Breast epithelium (tissue), 4 donors: ENCODE data around the gene RAD9B. TPM values are rescaled to one million over a fixed set of nuclear protein-coding genes. Genes with fewer than 3 reads are reported as not detected.

Experiments
- DNase-seq, 2 donors: peaks; one replicate each; pipeline ENCODE4 v3.0.0-alpha.2; 2019; ENCODE audit warnings: low spot score in 2 of 2
- H3K27ac ChIP-seq, 2 donors: fragments of 200-600 bp; sonication (generic) in 1 of 2; one replicate each; pipeline ENCODE4 v1.5.1; 2016 to 2019; ENCODE audit warnings: mild to moderate bottlenecking in 1 of 2
- H3K27me3 ChIP-seq, 2 donors: fragments of 200-600 bp; sonication (generic) in 1 of 2; one replicate each; pipeline versions ENCODE4 v1.5.1 to v1.6.0; 2017 to 2019; ENCODE audit warnings: control low read depth in 1 of 2, mild to moderate bottlenecking in 1 of 2
- H3K36me3 ChIP-seq: fragments of 200-600 bp; one replicate; pipeline ENCODE4 v1.5.1; 2019
- H3K4me1 ChIP-seq, 2 donors: fragments of 200-600 bp; sonication (generic); one replicate each; pipeline ENCODE4 v1.5.1; 2016 to 2019; ENCODE audit warnings: control low read depth in 1 of 2
- H3K4me3 ChIP-seq, 3 donors: fragments of 200-600 bp; sonication (generic); 1 replicate in 2 of 3; 2 replicates in 1 of 3; pipeline ENCODE4 v1.5.1; 2016 to 2019; ENCODE audit warnings: mild to moderate bottlenecking in 3 of 3, moderate library complexity in 2 of 3
- H3K9me3 ChIP-seq, 2 donors: fragments of 200-600 bp; sonication (generic) in 1 of 2; one replicate each; pipeline ENCODE4 v1.5.1; 2016 to 2019; ENCODE audit warnings: control low read depth in 1 of 2
- POLR2A ChIP-seq: fragments of 450-650 bp; IDR thresholded peaks from one replicate; pipeline ENCODE4 v1.6.1; 2016; ENCODE audit warnings: antibody characterized with exemption, mild to moderate bottlenecking, moderate library complexity
- POLR2AphosphoS5 ChIP-seq, 3 donors: sonication (generic); formaldehyde crosslinking; IDR thresholded peaks; one replicate each; pipeline ENCODE4 v1.6.1; 2017; ENCODE audit warnings: antibody characterized with exemption in 3 of 3
- intact Hi-C: fragments of 100-400 bp; cut with DNase I; formaldehyde crosslinking; loops from one replicate; pipeline ENCODE4 v1.15.1; 2023; ENCODE audit warnings: low total_unique reads
- total RNA-seq, 3 donors: library from RNA; depleted of rRNA; stranded (reverse); fragments of >200 nt; gene quantifications; one replicate each; pipeline ENCODE4 v1.1.0, GENCODE V29; 2016
- TF ChIP-seq, protein P1 (sequence below), 3 donors: fragments of 450-650 bp; IDR thresholded peaks; one replicate each; pipeline ENCODE4 v1.5.1; 2016 to 2017; ENCODE audit warnings: antibody characterized with exemption in 3 of 3, mild to moderate bottlenecking in 3 of 3, moderate library complexity in 3 of 3

Gene RAD9B
- total RNA-seq, 3 donors from 2014 or later: 0.48 to 2.8 (median 0.66) TPM

DNA sequence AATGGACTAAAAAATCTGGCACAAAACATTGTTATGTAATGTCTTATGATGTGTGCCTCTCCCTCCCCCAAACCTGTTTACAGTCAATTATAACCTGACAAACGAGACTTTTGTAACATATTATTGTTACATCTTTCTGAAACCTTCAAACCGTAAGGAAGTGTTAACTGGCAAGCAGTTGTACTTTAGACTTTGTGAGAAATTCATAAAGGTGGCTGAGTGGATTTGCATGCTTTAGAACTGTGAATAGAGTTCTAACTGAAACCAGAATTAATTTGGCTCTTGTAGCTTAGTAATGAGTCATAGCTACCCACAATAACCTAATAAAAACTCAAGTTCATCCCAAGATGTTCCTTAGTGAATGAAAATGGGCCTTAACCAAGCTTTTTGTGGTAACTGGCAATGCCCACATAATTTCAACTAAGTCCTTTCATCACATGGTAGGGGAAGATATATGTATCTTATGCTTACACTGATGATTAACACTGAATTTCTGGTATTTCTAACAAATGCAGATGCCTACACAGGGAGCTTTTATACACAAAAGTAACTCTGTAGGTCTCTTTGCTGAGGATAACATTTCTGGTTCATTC lies 29.7 kb downstream of the RAD9B start:
- Histone ChIP-seq H3K9me3 (no peaks in the 10 kb centered on the region), H3K4me3 (peak overlapping the region in 1 of 3 donors; percentile 32), H3K4me1 (peaks cover 0 to 11% of the 10 kb centered on the region in 2 donors), H3K27me3 (no peaks in the 10 kb centered on the region), H3K27ac (peak overlapping the region; percentile 77 to 78), H3K36me3 (no peaks in the 10 kb centered on the region)
- TF ChIP-seq, protein P1, sequence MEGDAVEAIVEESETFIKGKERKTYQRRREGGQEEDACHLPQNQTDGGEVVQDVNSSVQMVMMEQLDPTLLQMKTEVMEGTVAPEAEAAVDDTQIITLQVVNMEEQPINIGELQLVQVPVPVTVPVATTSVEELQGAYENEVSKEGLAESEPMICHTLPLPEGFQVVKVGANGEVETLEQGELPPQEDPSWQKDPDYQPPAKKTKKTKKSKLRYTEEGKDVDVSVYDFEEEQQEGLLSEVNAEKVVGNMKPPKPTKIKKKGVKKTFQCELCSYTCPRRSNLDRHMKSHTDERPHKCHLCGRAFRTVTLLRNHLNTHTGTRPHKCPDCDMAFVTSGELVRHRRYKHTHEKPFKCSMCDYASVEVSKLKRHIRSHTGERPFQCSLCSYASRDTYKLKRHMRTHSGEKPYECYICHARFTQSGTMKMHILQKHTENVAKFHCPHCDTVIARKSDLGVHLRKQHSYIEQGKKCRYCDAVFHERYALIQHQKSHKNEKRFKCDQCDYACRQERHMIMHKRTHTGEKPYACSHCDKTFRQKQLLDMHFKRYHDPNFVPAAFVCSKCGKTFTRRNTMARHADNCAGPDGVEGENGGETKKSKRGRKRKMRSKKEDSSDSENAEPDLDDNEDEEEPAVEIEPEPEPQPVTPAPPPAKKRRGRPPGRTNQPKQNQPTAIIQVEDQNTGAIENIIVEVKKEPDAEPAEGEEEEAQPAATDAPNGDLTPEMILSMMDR (IDR thresholded peaks at IDR 0.05): no peak
- TF ChIP-seq POLR2A: no peak
- no peak for TF ChIP-seq POLR2AphosphoS5 (IDR thresholded peaks at IDR 0.05)
- intact Hi-C loops: no loop called here
- no peak for DNase-seq

DNA sequence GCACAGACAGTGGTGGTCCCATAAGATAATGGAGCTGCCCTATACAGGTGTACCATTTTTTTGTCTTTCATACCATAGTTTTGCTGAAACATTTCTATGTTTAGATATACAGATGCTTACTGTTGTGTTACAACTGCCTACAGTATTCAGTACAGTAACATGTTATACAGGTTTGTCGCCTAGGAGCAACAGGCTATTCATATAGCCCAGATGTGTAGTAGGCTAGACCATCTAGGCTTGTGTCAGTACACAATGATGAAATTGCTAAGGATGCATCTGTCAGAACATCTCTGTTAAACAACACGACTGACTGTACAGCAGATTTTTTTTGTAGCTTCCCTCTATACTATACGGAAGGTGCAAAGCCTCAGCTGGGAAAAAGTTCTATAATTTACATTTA lies 30.5 kb downstream of the RAD9B start:
- peaks cover 0 to 15% of the 10 kb centered on the region in 2 donors for H3K4me1 ChIP-seq
- no peaks in the 10 kb centered on the region for H3K36me3 ChIP-seq
- H3K4me3 ChIP-seq: no peak overlapping the region
- TF ChIP-seq, protein P1 (IDR thresholded peaks at IDR 0.05): no peak
- TF ChIP-seq POLR2A (no peak), POLR2AphosphoS5 (IDR thresholded peaks at IDR 0.05) (no peak)
- intact Hi-C loops: no loop called here
- H3K27me3 ChIP-seq: no peaks in the 10 kb centered on the region
- no peaks in the 10 kb centered on the region for H3K9me3 ChIP-seq
- no peak for DNase-seq
- H3K27ac ChIP-seq: peak overlapping the region; percentile 77 to 78

DNA sequence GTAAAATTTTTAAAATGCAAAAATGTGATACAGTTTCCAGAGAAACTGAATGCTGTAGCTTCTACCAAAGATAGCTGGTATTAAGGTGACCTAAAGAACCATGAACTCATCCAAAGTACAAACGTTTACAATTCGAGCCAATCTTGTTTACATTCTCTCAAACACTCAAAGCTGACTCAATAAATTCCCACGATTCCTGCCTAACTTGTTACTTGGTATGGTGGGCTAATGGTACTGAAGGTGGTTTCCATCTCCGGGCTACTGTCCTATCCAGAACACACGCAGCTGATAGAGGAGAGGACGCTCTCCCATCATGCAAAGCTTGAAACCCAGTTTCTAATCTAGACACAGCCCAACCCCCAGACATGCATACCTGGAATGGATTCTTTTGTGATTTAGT lies 31.5 kb downstream of the RAD9B start:
- TF ChIP-seq POLR2AphosphoS5 (IDR thresholded peaks at IDR 0.05) (no peak), POLR2A (no peak)
- TF ChIP-seq, protein P1 (IDR thresholded peaks at IDR 0.05): no peak
- Histone ChIP-seq H3K4me3 (no peak overlapping the region), H3K36me3 (no peaks in the 10 kb centered on the region), H3K27me3 (no peaks in the 10 kb centered on the region), H3K27ac (no peak overlapping the region), H3K9me3 (no peaks in the 10 kb centered on the region), H3K4me1 (peaks cover 0 to 15% of the 10 kb centered on the region in 2 donors)
- intact Hi-C loops: no loop called here
- DNase-seq: no peak

DNA sequence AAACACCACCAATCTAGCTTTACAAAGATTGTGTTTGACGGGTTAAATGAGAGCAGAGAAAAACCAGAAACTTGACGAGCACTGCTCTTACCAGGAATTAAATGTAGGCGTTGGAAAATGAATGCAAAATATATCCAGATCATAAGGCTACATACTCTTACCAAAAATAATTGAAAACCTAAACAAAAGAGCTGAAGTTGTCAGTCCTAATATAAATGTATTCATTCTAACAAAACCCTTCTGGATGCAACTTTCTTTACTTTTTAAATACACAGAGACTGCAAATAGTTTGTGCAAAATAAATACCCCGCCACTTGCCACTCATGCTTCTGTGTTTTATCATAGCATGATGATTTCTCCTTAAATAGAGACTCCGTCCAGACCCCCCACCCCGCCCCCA lies 32.7 kb downstream of the RAD9B start:
- no peak overlapping the region for H3K4me3 ChIP-seq
- intact Hi-C loops: no loop called here
- H3K4me1 ChIP-seq: peaks cover 0 to 15% of the 10 kb centered on the region in 2 donors
- H3K36me3 ChIP-seq: no peaks in the 10 kb centered on the region
- no peak for TF ChIP-seq POLR2AphosphoS5 (IDR thresholded peaks at IDR 0.05)
- TF ChIP-seq, protein P1 (IDR thresholded peaks at IDR 0.05): no peak
- TF ChIP-seq POLR2A: no peak
- no peaks in the 10 kb centered on the region for H3K9me3 ChIP-seq
- H3K27ac ChIP-seq: no peak overlapping the region
- DNase-seq: no peak
- no peaks in the 10 kb centered on the region for H3K27me3 ChIP-seq

DNA sequence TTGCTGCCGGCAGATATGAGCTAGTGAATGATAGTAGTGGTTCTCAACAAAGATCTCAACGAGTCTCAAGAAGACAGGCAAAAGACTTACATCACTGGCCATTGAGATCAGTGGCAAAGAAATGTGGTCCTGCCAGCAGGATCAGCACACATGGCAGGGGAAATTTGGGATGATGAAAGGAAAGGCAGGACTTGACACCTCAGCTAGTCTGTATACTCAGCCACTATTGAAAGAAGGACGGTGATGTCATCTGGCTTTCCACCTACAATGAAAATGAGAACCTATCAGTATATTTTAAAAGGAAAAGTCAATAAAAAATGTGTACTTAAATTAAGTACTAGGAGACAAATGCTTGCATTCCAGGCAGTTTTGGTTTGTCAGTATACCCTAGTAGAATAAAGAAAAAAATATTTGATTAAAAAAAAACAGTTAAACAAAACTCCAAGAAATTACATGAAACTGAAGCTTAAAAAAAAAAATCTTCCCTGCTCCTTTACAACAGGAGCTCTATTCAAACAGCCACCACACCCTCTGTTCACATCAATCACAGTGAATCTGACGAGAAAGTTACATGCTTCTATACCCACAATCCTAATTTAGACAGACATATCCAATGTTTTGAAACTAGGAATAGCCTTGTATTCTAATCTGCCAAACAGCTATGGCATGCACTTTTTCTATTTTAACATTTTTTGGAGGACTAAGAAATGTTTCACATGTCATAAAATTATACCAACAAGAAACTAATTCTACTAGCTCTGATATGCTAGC lies 34.9 kb downstream of the RAD9B start:
- Histone ChIP-seq H3K9me3 (no peaks in the 10 kb centered on the region), H3K36me3 (no peaks in the 10 kb centered on the region), H3K4me3 (no peak overlapping the region), H3K4me1 (peaks cover 0 to 15% of the 10 kb centered on the region in 2 donors), H3K27ac (peak overlapping the region; percentile 13 to 72), H3K27me3 (no peaks in the 10 kb centered on the region)
- no peak for DNase-seq
- intact Hi-C loops: no loop called here
- TF ChIP-seq, protein P1 (IDR thresholded peaks at IDR 0.05): no peak
- TF ChIP-seq POLR2A: no peak
- no peak for TF ChIP-seq POLR2AphosphoS5 (IDR thresholded peaks at IDR 0.05)
